ENCODE measurements around the gene DBH.

DNA sequence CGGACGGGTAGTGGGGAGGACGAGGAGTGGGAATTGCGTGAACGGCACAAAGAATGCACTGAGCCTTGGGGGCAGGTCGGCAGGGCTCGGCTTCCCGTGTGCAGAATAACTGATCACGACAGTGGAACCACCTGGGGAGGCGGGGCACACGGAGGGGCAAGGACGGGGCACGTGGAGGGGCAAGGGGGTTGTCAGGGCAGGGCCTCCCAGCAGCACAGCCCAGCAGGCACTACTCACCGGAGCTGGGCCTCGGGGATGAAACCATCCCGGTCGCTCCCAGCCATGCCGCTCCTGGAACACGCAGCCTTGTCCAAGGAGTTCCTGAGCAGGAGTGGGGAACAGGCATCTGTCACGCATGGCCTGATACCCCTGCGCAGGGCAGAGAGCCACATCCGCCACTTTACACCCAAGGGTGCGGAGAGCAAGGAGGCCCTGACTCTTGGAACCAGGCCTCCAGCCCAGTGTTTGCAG, 68.6 kb downstream of the DBH start:
- TF ChIP-seq, protein P1, sequence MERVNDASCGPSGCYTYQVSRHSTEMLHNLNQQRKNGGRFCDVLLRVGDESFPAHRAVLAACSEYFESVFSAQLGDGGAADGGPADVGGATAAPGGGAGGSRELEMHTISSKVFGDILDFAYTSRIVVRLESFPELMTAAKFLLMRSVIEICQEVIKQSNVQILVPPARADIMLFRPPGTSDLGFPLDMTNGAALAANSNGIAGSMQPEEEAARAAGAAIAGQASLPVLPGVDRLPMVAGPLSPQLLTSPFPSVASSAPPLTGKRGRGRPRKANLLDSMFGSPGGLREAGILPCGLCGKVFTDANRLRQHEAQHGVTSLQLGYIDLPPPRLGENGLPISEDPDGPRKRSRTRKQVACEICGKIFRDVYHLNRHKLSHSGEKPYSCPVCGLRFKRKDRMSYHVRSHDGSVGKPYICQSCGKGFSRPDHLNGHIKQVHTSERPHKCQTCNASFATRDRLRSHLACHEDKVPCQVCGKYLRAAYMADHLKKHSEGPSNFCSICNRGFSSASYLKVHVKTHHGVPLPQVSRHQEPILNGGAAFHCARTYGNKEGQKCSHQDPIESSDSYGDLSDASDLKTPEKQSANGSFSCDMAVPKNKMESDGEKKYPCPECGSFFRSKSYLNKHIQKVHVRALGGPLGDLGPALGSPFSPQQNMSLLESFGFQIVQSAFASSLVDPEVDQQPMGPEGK (CRISPR knock-in tag; IDR thresholded peaks at IDR 0.05; ENCODE audit: borderline replicate concordance), result no peak
- TF ChIP-seq ZFP3 (CRISPR knock-in tag; IDR thresholded peaks at IDR 0.05) (no peak), SNAI2 (CRISPR knock-in tag; IDR thresholded peaks at IDR 0.05) (no peak), ESRRG (CRISPR knock-in tag; IDR thresholded peaks at IDR 0.05) (no peak), TOX (CRISPR knock-in tag; IDR thresholded peaks at IDR 0.05; ENCODE audit: borderline replicate concordance) (no peak), ZFP30 (CRISPR knock-in tag; IDR thresholded peaks at IDR 0.05) (no peak), ISL1 (CRISPR knock-in tag; IDR thresholded peaks at IDR 0.05) (no peak), BACH2 (CRISPR knock-in tag; IDR thresholded peaks at IDR 0.05; ENCODE audit: borderline replicate concordance) (no peak), CSDC2 (CRISPR knock-in tag; IDR thresholded peaks at IDR 0.05) (no peak), ARNTL (CRISPR knock-in tag; IDR thresholded peaks at IDR 0.05; ENCODE audit: borderline replicate concordance, low read depth) (no peak), GLIS3 (CRISPR knock-in tag; IDR thresholded peaks at IDR 0.05) (no peak), OSR1 (CRISPR knock-in tag; IDR thresholded peaks at IDR 0.05) (no peak)
- TF ChIP-seq, protein P2, sequence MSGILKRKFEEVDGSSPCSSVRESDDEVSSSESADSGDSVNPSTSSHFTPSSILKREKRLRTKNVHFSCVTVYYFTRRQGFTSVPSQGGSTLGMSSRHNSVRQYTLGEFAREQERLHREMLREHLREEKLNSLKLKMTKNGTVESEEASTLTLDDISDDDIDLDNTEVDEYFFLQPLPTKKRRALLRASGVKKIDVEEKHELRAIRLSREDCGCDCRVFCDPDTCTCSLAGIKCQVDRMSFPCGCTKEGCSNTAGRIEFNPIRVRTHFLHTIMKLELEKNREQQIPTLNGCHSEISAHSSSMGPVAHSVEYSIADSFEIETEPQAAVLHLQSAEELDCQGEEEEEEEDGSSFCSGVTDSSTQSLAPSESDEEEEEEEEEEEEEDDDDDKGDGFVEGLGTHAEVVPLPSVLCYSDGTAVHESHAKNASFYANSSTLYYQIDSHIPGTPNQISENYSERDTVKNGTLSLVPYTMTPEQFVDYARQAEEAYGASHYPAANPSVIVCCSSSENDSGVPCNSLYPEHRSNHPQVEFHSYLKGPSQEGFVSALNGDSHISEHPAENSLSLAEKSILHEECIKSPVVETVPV (CRISPR knock-in tag; IDR thresholded peaks at IDR 0.05), result no peak

Measured in SK-N-SH treated with all-trans-retinoic acid at 6 μM for 48 hours (cell line).